ENCODE results near the gene LZIC. TPM values are rescaled to one million over a fixed set of nuclear protein-coding genes. Genes with fewer than 3 reads are reported as not detected.

Gene LZIC
- total RNA-seq, 1 donor from 2014 or later: 38.5 TPM

DNA sequence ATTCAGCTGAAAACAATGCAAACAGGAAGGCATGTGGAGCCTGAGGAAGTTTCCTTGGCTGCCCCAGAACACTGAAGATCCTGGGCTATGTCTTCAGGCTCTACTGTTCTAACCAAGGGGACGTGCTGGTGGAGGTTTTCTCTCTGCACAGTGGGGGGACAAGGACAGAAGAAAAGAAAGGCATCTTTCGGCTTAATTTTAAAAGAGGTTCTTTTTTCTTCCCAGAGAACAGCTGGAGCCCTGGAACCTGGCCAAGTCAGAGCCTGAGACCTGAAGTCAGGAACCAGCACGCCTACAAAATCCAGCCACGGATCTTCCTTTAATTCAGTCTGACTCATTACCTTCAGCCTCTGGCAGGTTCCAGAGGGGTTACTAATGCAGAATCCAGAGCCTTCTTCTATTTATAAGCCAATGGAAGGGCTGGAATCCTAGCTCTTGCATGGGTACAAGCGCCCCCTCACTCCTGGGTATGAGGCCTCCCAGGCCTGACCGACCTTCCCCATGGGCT lies 52.9 kb downstream of the LZIC start:
- DNase-seq: peak; percentile 74
- intact Hi-C loops (cut with micrococcal nuclease): no loop called here
- ATAC-seq: no peak

DNA sequence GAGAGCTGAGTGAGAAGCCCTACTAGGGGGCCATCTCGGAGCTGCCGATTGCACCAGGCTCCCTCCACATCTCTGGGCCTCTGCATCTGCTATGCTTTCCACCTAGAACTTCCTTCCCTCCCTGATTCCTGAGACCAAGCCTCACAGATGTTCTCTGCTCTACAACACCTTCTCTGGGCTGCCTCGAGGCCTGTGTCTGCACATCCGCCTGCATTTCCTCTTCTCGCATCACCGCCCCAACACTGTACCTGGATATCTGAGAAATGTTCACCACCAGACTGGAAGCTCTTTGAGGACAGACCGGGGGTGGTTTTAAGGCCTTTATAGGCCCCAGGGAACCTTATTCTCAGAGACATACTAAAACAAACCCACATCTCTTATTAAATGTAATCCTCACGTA lies 53.8 kb downstream of the LZIC start:
- intact Hi-C loops (cut with micrococcal nuclease): no loop called here
- ATAC-seq (no peak), DNase-seq (no peak)

DNA sequence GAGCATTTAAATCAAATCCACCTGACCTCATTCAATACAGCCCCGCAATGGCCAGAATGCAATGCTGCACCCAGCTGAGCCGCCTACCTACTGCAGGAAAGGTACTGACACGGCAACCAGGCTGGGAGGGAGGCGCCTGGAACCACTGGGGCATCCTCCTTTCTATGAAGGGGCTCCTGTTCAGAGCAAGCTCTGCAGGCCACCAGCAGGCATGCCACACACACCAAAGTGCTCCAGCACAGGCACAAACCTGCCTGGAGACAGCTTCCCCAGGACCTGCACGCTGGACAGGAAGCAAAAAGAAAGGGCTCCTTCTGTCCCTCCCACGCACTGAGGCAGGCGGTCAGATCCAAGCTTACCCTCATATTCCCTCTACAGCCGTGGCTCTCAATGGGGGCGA lies 54.3 kb downstream of the LZIC start:
- no peak for ATAC-seq
- intact Hi-C loops (cut with micrococcal nuclease): no loop called here
- no peak for DNase-seq

DNA sequence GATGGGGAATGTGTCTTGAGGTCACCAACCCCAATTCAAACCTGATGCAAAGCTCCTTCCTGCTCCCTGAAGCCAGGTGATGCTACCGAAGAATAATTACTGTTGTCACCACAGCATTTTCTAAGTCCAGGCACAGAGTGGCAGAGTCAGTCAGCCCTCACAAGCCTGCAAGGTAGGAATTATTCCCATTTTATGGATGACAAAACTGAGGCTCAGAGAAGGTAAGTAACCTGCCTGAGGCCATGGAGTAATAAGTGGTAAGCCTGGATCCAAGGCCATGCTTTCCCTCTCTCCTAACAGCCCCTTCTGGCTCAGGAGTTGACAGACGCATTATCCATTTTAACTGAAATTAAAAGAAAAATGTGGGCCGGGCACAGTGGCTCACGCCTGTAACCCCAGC lies 56.1 kb downstream of the LZIC start:
- peak; percentile 19 for DNase-seq
- no peak for ATAC-seq
- intact Hi-C loops (cut with micrococcal nuclease): no loop called here

DNA sequence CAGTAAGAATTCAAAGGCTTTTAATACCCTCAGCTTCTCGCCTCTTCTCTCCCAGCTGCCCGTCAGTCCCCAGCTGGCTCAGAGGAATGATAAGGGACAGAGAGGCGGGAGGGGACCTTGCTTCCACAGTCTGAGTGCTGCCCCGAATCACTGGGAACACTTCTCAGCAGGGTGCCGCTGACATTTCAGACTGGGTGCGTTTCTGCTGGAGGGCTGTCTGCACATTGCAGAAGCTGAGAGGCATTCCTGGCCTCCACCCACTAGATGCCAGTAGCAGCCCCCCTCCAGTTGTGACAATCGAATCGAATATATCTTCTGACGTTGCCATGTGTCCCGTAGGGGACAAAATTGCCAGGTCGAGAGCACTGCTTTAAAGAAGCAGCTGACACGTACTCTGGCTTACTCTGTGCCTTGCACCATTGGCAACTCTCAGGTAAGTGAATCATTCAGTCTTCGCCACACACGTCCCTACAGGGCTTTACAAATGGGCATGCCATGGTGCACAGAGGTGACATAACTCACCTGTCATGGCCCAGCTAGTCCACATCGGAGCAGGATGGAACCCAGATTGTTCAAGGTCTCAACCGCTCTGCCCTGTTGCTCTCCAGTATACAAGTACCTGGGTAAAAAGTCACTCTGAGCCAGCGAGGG lies 57.0 kb downstream of the LZIC start:
- ATAC-seq (peak; percentile 78), DNase-seq (peak; percentile 51)
- intact Hi-C loops (cut with micrococcal nuclease): no loop called here

DNA sequence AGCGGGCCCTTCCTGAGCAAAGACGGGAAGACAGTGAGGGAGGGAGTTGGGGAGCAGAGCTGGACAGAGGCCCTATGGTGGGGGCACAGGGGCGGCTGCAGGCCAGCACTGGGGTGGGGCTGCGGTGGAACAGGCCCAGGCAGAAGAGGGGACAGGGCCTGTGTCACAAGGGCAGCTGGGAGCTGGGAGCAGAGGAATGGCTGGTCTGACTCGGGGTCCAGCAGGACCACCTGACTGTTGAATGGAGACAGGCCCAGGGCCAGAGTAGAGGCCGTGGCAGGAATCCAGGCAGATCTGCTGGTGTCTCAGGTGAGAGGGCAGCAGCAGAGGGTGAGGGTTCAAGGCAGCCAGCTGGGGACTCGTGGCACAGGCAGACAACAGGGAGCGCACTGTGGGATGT lies 58.4 kb downstream of the LZIC start:
- intact Hi-C loops (cut with micrococcal nuclease): no loop called here
- no peak for ATAC-seq
- no peak for DNase-seq

DNA sequence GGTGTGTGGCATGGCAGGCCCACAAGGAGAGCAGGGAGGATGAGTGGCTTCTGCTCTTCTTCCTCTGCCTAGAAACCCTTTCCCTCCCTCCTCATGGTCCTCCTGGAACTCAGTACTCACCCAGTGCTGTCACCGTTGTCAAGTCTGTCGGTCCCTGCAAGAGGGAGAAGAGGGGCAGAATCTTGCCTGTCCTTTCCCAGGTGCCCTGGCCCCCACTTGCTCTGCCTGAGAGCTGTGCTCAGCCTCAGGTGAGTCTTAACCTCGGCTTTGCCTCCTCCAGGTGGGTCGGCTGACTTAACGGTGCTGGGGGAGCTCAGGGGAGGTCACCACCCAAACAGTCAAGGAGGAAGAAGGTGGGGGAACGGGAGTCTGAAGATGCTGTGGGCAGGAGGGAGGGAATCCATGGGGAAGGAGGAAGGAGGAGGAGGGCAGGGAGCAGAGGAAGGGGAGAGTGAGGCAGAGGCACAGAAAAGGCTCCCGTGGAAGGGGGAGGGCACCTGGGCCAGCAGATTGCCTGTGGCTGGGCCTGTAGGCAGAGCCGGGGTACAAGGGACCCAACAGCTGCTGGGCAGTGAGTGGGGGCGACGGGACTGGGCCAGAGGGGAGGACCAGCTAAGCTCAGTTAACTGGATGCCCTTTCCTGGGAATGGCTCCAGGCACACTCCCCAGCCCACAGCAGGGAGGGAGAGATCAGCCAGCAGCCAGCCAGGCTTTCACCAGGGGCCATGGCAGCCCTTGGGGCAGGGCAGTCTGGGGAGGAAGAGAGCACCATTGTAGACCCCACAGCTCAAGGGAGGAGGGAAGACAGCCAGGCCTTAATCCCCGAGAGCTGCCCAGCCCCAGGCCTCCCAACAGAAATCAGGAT lies 59.4 kb downstream of the LZIC start:
- DNase-seq (no peak), ATAC-seq (peak; percentile 49)
- intact Hi-C loops (cut with micrococcal nuclease): no loop called here

DNA sequence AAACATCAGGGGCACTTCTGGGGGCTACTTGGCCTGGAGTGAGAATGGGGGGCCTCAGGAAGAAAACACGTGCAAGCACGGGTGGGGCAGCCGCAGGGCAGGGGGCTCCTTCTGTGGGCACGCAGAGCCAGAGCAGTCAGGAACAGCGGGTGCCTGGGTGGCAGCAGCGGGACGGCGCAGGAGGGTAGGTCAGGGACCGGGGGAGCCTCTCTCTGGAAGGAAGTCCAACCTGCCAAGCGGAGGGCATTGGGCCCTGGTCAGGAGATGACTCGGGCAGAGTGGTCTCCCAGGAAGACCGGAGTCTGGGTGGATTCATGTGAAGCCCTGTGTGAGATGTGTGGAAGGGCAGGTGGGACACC lies 60.3 kb downstream of the LZIC start:
- DNase-seq (no peak), ATAC-seq (no peak)
- intact Hi-C loops (cut with micrococcal nuclease): no loop called here

DNA sequence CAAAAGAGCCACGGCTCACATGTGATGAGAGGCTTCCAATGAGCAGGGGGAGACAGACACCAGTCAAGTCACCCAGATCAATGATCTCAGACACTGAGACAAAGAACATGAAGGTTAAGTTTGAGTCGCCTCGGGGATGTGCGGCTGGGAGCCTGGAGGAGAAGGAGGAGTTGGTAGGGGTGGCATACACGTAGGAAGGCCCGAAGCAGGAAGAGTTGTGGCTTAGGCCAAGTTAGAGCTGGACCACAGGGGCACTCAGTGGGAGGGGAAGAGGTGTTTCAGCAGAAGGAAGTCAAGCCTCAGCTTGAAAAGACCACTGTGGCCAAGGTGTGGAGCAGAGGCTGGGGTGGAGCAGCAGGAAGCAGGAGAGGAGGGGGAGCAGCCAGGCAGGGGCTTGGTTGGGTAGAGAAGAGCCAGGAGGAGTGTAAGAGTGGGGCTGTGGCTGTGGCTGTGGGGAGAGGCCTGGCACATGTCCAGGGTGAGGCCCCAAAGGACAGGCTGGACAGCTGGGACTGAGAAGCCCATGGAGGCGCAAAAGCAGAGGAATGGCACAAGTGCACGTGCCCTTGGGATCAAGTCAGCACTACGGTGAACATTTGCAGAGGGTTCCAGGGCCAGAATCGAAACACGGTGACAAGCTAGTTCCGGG lies 60.8 kb downstream of the LZIC start:
- no peak for ATAC-seq
- intact Hi-C loops (cut with micrococcal nuclease): no loop called here
- no peak for DNase-seq

DNA sequence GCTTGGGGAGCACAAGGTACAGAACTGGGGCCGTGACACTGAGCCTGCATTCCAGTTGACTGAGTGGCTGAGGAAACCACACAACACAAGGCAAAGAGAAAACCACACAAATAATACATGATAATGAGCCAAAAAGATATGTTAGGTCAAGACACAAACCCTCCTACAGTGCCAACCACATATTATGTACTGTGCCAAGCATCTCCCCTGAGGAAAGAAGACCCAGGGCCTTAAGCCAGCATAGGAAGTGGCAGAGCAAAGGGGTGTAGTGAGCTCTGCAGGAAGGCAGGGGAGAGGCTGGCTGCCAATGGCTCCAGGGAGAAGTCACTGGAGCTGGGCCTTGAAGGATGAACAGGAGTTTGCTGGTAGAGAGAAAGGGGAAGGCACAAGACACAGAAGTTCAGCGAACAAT lies 61.3 kb downstream of the LZIC start:
- DNase-seq (no peak), ATAC-seq (no peak)
- intact Hi-C loops (cut with micrococcal nuclease): no loop called here

Small RNA genes within 50 kb of the gene (microRNA-seq; reads per million reads assigned to microRNA genes)
- not detected for gene MIR5697 (ENCODE audit: borderline number of aligned reads)

Other genes with a start within 250 kb of the LZIC start
- gene CLSTN1, start 119.4 kb downstream of the LZIC start, total RNA-seq: 54.9 TPM
- 45.9 TPM for gene CTNNBIP1, start 33.1 kb downstream of the LZIC start, total RNA-seq
- gene NMNAT1, start 84 bp upstream of the LZIC start, total RNA-seq: 20.8 TPM
- 31.9 TPM for gene RBP7, start 53.8 kb upstream of the LZIC start, total RNA-seq
- 78.4 TPM for gene UBE4B, start 89.6 kb upstream of the LZIC start, total RNA-seq

Data from left ventricle myocardium superior (tissue), 1 donor.